CD14-positive monocyte (primary cell): ENCODE results near the gene HTR3C. TPM values are rescaled to one million over a fixed set of nuclear protein-coding genes. Genes with fewer than 3 reads are reported as not detected.

ENCODE experiments used
- DNase-seq, 3 donors: peaks; one replicate each; pipeline ENCODE4 v3.0.0-alpha.2; 2011 to 2022
- H2AFZ ChIP-seq: 2 replicates; pipeline ENCODE4 v1.6.0; 2012; ENCODE audit warnings: mild to moderate bottlenecking, low read depth, low read length, inconsistent platforms; ENCODE audit not compliant: insufficient read depth, poor library complexity, severe bottlenecking
- H3K27ac ChIP-seq, 2 donors: 1 replicate in 1 of 2; 2 replicates in 1 of 2; pipeline ENCODE4 v1.5.1; 2012 to 2013; ENCODE audit warnings: low read length in 2 of 2, control low read depth in 1 of 2, inconsistent platforms in 1 of 2, low read depth in 1 of 2, mild to moderate bottlenecking in 1 of 2
- H3K27me3 ChIP-seq, 2 donors: one replicate each; pipeline versions ENCODE4 v1.6.0 to v1.6.1; 2011 to 2013; ENCODE audit warnings: low read length in 2 of 2; ENCODE audit not compliant: control insufficient read depth in 2 of 2, insufficient read depth in 2 of 2
- H3K36me3 ChIP-seq, 2 donors: replicated peaks in 1 of 2; 1 replicate in 1 of 2; 2 replicates in 1 of 2; pipeline versions ENCODE4 v1.5.1 to v1.6.1; 2012 to 2013; ENCODE audit warnings: low read length in 2 of 2, control low read depth in 1 of 2, inconsistent platforms in 1 of 2, mild to moderate bottlenecking in 1 of 2; ENCODE audit not compliant: insufficient read depth in 2 of 2, control insufficient read depth in 1 of 2
- H3K4me1 ChIP-seq, 2 donors: 1 replicate in 1 of 2; 2 replicates in 1 of 2; pipeline versions ENCODE4 v1.5.1 to v1.6.1; 2012 to 2013; ENCODE audit warnings: low read length in 2 of 2, control low read depth in 1 of 2, inconsistent platforms in 1 of 2, mild to moderate bottlenecking in 1 of 2, moderate library complexity in 1 of 2; ENCODE audit not compliant: insufficient read depth in 2 of 2, control insufficient read depth in 1 of 2
- H3K4me2 ChIP-seq: replicated peaks from 2 replicates; pipeline ENCODE3; 2012; ENCODE audit warnings: low read length, moderate library complexity, mild to moderate bottlenecking; ENCODE audit not compliant: poor library complexity, severe bottlenecking; ENCODE audit errors: extremely low read depth
- H3K4me3 ChIP-seq, 3 experiments: fragments of 200-600 bp in 1 of 3; sonication (generic) in 1 of 3; replicated peaks in 1 of 3; 1 replicate in 2 of 3; 2 replicates in 1 of 3; pipeline ENCODE4 v1.5.1; 2011 to 2013; ENCODE audit warnings: low read length in 3 of 3, mild to moderate bottlenecking in 3 of 3, control low read depth in 2 of 3, low read depth in 2 of 3, inconsistent platforms in 1 of 3, moderate library complexity in 1 of 3
- H3K79me2 ChIP-seq: 2 replicates; pipeline ENCODE4 v1.6.0; 2012; ENCODE audit warnings: mild to moderate bottlenecking, control low read depth, inconsistent platforms, low read length, moderate library complexity; ENCODE audit not compliant: insufficient read depth
- H3K9ac ChIP-seq: 2 replicates; pipeline ENCODE4 v1.6.0; 2017; ENCODE audit warnings: low read length, mild to moderate bottlenecking; ENCODE audit not compliant: insufficient read depth, poor library complexity, severe bottlenecking
- H3K9me3 ChIP-seq, 2 donors: replicated peaks in 1 of 2; 1 replicate in 1 of 2; 2 replicates in 1 of 2; pipeline versions ENCODE4 v1.5.1 to v1.6.1; 2012 to 2013; ENCODE audit warnings: low read length in 2 of 2, control low read depth in 1 of 2; ENCODE audit not compliant: control insufficient read depth in 1 of 2, insufficient read depth in 1 of 2
- H4K20me1 ChIP-seq: 2 replicates; pipeline ENCODE4 v1.6.0; 2012; ENCODE audit warnings: mild to moderate bottlenecking, low read length, control low read depth, moderate library complexity; ENCODE audit not compliant: insufficient read depth
- H3K27ac Mint-ChIP-seq, 7 donors: one replicate each; pipeline ENCODE4 v1.8.0; 2020; ENCODE audit warnings: mild to moderate bottlenecking in 7 of 7, mixed read lengths in 7 of 7, moderate library complexity in 6 of 7, inconsistent platforms in 2 of 7
- H3K27me3 Mint-ChIP-seq, 3 donors: one replicate each; pipeline ENCODE4 v1.8.0; 2021 to 2022; ENCODE audit warnings: low read depth in 3 of 3, mild to moderate bottlenecking in 3 of 3, mixed read lengths in 3 of 3, moderate library complexity in 3 of 3, inconsistent platforms in 1 of 3
- H3K36me3 Mint-ChIP-seq, 2 donors: one replicate each; pipeline ENCODE4 v1.8.0; 2020; ENCODE audit warnings: mixed read lengths in 2 of 2, inconsistent platforms in 1 of 2, mild to moderate bottlenecking in 1 of 2
- H3K4me1 Mint-ChIP-seq: one replicate; pipeline ENCODE4 v1.8.0; 2020; ENCODE audit warnings: mild to moderate bottlenecking, mixed read lengths
- H3K4me3 Mint-ChIP-seq, 2 donors: one replicate each; pipeline ENCODE4 v1.8.0; 2020; ENCODE audit warnings: mild to moderate bottlenecking in 2 of 2, mixed read lengths in 2 of 2, moderate library complexity in 1 of 2
- H3K9me3 Mint-ChIP-seq, 7 donors: one replicate each; pipeline ENCODE4 v1.8.0; 2020 to 2022; ENCODE audit warnings: mixed read lengths in 7 of 7, mild to moderate bottlenecking in 6 of 7, moderate library complexity in 6 of 7, inconsistent platforms in 2 of 7
- WGBS: methylation state at CpG from one replicate; pipeline ENCODE4 v1.1.5; 2013; ENCODE audit warnings: missing lambda C conversion rate; ENCODE audit not compliant: insufficient coverage; 5-methylcytosine and 5-hydroxymethylcytosine counted together
- intact Hi-C, 2 donors: fragments of 100-400 bp; cut with micrococcal nuclease; formaldehyde crosslinking; loops; one replicate each; pipeline versions ENCODE4 v1.15.0 to v1.15.1; 2023
- polyA plus RNA-seq, 3 donors: library from polyadenylated mRNA; depleted of rRNA in 1 of 3; unstranded in 2 of 3; stranded (reverse) in 1 of 3; fragments of 300-500 nt in 2 of 3; fragments of >200 nt in 1 of 3; fragmentation: Illumina TruSeq in 2 of 3; gene quantifications; 1 replicate in 2 of 3; 2 replicates in 1 of 3; pipeline ENCODE4 v1.2.3, GENCODE V29; 2012 to 2021
- small RNA-seq: library from RNA; depleted of rRNA; stranded (forward); fragments of <200 nt; gene quantifications from one replicate; pipeline ENCODE3, GENCODE V24; 2012; ENCODE audit warnings: low read depth; ENCODE audit not compliant: insufficient read length
- TF ChIP-seq, protein P1 (sequence below): fragments of 200-600 bp; IDR thresholded peaks from one replicate; pipeline ENCODE4 v1.8.0; 2022; ENCODE audit warnings: antibody characterized with exemption, mild to moderate bottlenecking

HTR3C gene
- polyA plus RNA-seq, 3 donors = not detected

DNA sequence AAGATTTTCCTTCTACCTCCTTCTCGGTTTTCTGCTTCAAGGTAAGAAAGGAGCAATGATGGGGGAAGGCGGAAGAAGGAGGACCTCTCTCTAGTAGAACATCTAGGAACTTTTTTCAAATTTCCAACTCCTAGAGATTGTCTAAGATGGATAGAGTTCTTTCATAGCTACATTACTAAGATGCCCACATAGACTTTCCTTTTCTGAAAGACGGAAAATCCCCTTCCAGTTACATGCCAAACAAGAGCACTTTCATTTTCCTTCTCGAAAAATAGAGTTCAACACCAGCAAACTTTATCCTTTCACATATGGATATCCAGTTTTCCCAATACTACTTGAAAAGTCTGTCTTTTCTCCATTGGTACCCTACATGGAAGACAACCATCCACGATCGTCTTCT lies 44.7 kb downstream of the HTR3C start:
- Mint-ChIP-seq H3K36me3 (no peaks in the 10 kb centered on the region), H3K4me1 (no peaks in the 10 kb centered on the region), H3K4me3 (no peak overlapping the region), H3K27me3 (peaks cover 6 to 8% (median 6%) of the 10 kb centered on the region in 3 donors), H3K9me3 (peaks cover 4 to 21% (median 17%) of the 10 kb centered on the region in 7 donors), H3K27ac (no peak overlapping the region)
- DNase-seq = no peak
- TF ChIP-seq, protein P1, sequence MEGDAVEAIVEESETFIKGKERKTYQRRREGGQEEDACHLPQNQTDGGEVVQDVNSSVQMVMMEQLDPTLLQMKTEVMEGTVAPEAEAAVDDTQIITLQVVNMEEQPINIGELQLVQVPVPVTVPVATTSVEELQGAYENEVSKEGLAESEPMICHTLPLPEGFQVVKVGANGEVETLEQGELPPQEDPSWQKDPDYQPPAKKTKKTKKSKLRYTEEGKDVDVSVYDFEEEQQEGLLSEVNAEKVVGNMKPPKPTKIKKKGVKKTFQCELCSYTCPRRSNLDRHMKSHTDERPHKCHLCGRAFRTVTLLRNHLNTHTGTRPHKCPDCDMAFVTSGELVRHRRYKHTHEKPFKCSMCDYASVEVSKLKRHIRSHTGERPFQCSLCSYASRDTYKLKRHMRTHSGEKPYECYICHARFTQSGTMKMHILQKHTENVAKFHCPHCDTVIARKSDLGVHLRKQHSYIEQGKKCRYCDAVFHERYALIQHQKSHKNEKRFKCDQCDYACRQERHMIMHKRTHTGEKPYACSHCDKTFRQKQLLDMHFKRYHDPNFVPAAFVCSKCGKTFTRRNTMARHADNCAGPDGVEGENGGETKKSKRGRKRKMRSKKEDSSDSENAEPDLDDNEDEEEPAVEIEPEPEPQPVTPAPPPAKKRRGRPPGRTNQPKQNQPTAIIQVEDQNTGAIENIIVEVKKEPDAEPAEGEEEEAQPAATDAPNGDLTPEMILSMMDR = no peak
- Histone ChIP-seq H3K27ac (no peak overlapping the region), H3K79me2 (no peaks in the 10 kb centered on the region), H3K36me3 (no peaks in the 10 kb centered on the region), H3K27me3 (no peaks in the 10 kb centered on the region), H3K9ac (no peak overlapping the region), H3K4me1 (no peaks in the 10 kb centered on the region), H3K4me2 (no peak overlapping the region), H4K20me1 (no peaks in the 10 kb centered on the region), H3K9me3 (peaks cover 5 to 6% of the 10 kb centered on the region in 2 donors), H2AFZ (no peak overlapping the region), H3K4me3 (no peak overlapping the region)
- intact Hi-C loops = no loop called here
- 94% methylated on average over 4 of the region's 6 CpGs for WGBS

DNA sequence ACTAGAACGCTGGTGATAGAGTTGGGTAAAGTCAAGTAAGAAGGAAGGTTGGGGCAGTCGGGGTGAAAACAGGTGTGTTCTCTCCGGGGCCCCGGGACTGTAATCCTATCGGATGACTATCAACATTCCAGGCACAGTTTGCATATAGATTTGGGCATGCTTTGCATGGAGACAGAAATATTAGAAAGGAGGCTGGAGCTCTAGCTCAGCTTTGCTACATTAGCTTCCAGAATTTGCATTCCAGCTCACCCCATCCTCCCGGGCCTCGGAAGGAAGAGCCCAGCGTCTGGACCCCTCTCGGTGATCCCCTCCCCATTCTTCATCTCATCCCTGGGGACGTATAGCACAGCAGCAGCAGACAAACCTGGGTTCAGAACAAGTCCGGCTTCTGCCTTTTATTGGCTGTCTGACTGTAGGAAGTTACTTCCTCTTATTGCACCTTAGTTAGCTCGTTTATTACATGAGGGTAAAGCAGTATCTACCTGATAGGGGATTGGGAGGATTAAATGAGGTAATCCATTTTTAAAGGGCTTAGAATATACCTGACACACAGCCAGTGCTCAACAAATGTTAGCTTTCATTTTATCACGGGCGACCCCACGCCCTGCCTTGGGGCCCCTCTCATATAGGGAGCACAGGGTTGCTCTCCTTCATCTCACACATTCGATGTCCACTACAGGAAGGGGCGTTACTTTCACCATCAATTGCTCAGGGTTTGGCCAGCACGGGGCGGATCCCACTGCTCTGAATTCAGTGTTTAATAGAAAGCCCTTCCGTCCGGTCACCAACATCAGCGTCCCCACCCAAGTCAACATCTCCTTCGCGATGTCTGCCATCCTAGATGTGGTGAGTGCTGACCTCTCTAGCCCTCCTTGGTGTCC lies 47.2 kb downstream of the HTR3C start:
- Mint-ChIP-seq H3K9me3 (peaks cover 0 to 4% (median 0%) of the 10 kb centered on the region in 7 donors), H3K27ac (no peak overlapping the region), H3K27me3 (peaks cover 4 to 10% (median 6%) of the 10 kb centered on the region in 3 donors), H3K4me1 (no peaks in the 10 kb centered on the region), H3K36me3 (no peaks in the 10 kb centered on the region), H3K4me3 (no peak overlapping the region)
- Histone ChIP-seq H3K4me1 (no peaks in the 10 kb centered on the region), H3K27me3 (no peaks in the 10 kb centered on the region), H3K9ac (no peak overlapping the region), H3K36me3 (no peaks in the 10 kb centered on the region), H3K4me3 (no peak overlapping the region), H2AFZ (no peak overlapping the region), H3K79me2 (no peaks in the 10 kb centered on the region), H3K27ac (no peak overlapping the region), H3K9me3 (no peaks in the 10 kb centered on the region), H3K4me2 (no peak overlapping the region), H4K20me1 (no peaks in the 10 kb centered on the region)
- intact Hi-C loops = no loop called here
- DNase-seq = no peak
- TF ChIP-seq, protein P1 = no peak
- 85% methylated on average over 18 of the region's 24 CpGs for WGBS

Small RNAs within 50 kb of the gene (small RNA-seq; reads per million reads assigned to genes)
- gene RF00019 = not detected

Other genes starting within 250 kb of the HTR3C start
- gene MAP6D1, start 227.5 kb upstream of the HTR3C start, polyA plus RNA-seq = under 1 TPM in 2 of 3 donors, not detected in 1; 0.18 to 0.35 TPM
- gene PARL, start 168.2 kb upstream of the HTR3C start, polyA plus RNA-seq = 100 to 1,000 TPM in 2 of 3 donors, 10 to 100 TPM in 1; 65.6 to 196 (median 155) TPM
- 10 to 100 TPM in 1 of 3 donors, 1 to 10 TPM in 2; 6.2 to 30.9 (median 7.7) TPM for gene ABCC5, start 35.2 kb upstream of the HTR3C start, polyA plus RNA-seq
- gene HTR3D, start 21.3 kb upstream of the HTR3C start, polyA plus RNA-seq = not detected
- gene HTR3E, start 44.0 kb downstream of the HTR3C start, polyA plus RNA-seq = not detected
- 10 to 100 TPM; 22.7 to 50.0 (median 24.1) TPM for gene EIF2B5, start 82.3 kb downstream of the HTR3C start, polyA plus RNA-seq
- 10 to 100 TPM in 1 of 3 donors, 1 to 10 TPM in 2; 4.5 to 42.1 (median 9.4) TPM for gene DVL3, start 102.3 kb downstream of the HTR3C start, polyA plus RNA-seq
- gene AP2M1, start 121.8 kb downstream of the HTR3C start, polyA plus RNA-seq = 100 to 1,000 TPM; 283 to 327 (median 295) TPM
- gene ABCF3, start 133.2 kb downstream of the HTR3C start, polyA plus RNA-seq = 10 to 100 TPM; 13.5 to 74.8 (median 13.9) TPM
- under 1 TPM in 1 of 3 donors, not detected in 2; 0.32 TPM for gene VWA5B2, start 176.5 kb downstream of the HTR3C start, polyA plus RNA-seq
- gene ALG3, start 195.9 kb downstream of the HTR3C start, polyA plus RNA-seq = 10 to 100 TPM; 29.0 to 60.8 (median 56.4) TPM
- gene EEF1AKMT4, start 196.6 kb downstream of the HTR3C start, polyA plus RNA-seq = 10 to 100 TPM in 1 of 3 donors, 1 to 10 TPM in 2; 4.0 to 12.0 (median 7.3) TPM
- not detected for gene CAMK2N2, start 208.5 kb downstream of the HTR3C start, polyA plus RNA-seq
- gene ECE2, start 223.0 kb downstream of the HTR3C start, polyA plus RNA-seq = not detected
- gene PSMD2, start 246.2 kb downstream of the HTR3C start, polyA plus RNA-seq = 100 to 1,000 TPM; 138 to 186 (median 167) TPM